Fibroblast of pulmonary artery (primary cell): Measurements from ENCODE around the gene DCPS.
A peak's percentile ranks its signal among the peaks of the same experiment; 100 is the strongest.

ENCODE experiments used
- DNase-seq: peaks from one replicate; pipeline ENCODE4 v3.0.0-alpha.2; 2010; ENCODE audit warnings: low read depth
- H3K4me3 ChIP-seq: replicated peaks from 2 replicates; pipeline ENCODE4 v1.5.1; 2011; ENCODE audit warnings: low read depth, mild to moderate bottlenecking, control low read depth, low read length, moderate library complexity
- CTCF ChIP-seq: IDR thresholded peaks from 2 replicates; pipeline ENCODE4 v1.5.1; 2011; ENCODE audit warnings: mild to moderate bottlenecking, control low read depth, low read length, inconsistent platforms; ENCODE audit errors: missing control alignments

Gene DCPS

DNA sequence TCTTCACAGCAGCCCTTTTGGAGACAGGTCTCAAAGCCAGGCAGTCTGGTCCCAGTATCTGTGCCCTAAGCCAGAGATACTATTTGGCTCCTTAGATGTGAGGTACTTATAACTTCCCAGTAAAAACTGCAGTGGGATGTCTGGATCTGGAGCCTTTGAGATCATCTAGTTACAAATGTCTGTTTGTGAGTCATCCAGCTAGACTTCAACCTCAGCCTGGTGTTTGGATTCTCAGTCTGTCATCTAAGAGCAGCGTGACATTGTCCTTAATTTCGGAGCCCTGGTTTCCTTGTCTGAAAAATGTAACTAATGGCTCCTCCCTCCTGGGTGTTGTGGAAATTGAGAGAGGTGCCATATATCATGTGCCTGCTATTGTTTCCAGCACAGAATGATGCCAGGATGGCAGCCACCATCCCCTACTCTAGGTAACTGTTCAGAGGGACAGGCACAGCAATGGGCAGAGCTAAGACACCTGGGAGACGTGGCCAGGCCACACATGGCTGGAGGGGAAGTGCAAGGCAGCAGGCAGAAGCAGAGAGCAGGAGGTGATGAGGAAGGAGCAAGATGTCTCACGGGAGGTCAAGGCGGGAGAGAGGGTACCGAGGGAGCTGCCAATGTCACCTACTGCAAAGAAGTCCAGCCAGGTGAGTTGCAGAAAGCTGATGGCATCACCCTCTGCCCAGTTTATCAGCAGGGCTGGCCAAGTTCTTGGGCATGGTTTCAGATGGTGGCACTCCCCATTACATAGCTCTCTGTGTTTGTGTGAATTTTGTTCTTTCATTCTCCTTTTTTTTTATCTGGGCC lies 31.0 kb downstream of the DCPS start:
- no peak for TF ChIP-seq CTCF
- no peak for DNase-seq
- H3K4me3 ChIP-seq, result no peak overlapping the region

DNA sequence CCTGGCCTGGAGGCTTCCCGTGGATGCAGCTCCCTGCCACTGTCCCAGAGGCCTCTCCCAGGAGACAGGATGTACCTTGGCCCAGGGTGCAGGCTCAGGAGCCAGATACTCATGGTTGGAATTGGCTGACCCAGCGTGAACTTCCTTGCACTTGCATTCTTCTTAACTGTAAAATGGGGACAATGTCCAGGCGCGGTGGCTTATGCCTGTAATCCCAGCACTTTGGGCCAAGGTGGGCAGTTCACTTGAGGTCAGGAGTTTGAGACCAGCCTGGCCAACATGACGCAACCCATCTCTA lies 31.6 kb downstream of the DCPS start:
- no peak overlapping the region for H3K4me3 ChIP-seq
- no peak for TF ChIP-seq CTCF
- no peak for DNase-seq

DNA sequence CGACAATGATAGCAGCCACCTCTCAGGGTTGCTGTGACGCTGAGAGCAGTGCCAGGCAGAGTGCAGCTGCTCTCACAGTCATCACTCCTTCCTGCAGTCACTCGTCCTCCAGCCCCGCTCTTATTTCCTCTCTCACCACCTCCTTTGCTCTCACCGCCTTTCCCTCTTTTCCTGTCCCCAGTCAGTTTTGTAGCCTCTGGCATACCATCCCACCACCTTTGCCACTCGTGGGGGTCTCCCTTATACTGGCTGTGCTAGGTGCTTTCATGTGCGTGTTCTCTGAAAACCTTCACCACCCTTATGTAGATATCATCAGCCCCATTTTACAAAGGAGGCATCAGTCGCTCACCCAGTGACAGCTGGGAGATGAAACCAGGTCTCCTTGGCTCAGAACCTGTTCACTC lies 32.3 kb downstream of the DCPS start:
- no peak overlapping the region for H3K4me3 ChIP-seq
- no peak for DNase-seq

GRCh38 chr11:126336671-126337101 lies 32.8 kb downstream of the DCPS start:
- H3K4me3 ChIP-seq, result no peak overlapping the region
- no peak for TF ChIP-seq CTCF
- peak; percentile 69 for DNase-seq

More for the DNA sequence above, 32.3 kb downstream of the DCPS start:
- no peak for TF ChIP-seq CTCF

GRCh38 chr11:126337126-126337473 lies 33.2 kb downstream of the DCPS start:
- no peak for TF ChIP-seq CTCF
- no peak for DNase-seq
- H3K4me3 ChIP-seq, result no peak overlapping the region

GRCh38 chr11:126337474-126338241 lies 33.8 kb downstream of the DCPS start:
- DNase-seq, result no peak
- TF ChIP-seq CTCF, result no peak
- H3K4me3 ChIP-seq, result no peak overlapping the region
